ENCODE data around the gene TNNI3.

Gene TNNI3

DNA sequence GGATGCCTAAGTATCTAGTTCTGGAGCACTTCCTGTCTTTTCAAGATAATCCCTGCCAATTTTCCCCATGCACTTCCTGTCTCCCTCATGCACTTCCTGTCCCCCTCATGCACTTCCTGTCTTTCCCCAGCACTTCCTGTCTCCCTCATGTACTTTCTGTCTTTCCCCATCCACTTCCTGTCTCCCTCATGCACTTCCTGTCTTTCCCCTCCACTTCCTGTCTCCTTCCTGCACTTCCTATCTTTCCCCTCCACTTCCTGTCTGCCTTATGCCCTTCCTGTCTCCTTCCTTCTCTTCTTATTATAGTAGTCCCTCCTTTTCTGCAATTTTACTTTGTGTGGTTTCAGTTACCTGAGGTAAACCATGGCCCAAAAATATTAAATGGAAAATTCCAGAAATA lies 5.5 kb downstream of the TNNI3 start:
- no peak for TF ChIP-seq JUND (IDR thresholded peaks at IDR 0.05; ENCODE audit: low read depth)
- in situ Hi-C loops (cut with HindIII; ENCODE audit: low pct_unique_long_range_greater_than_20kb, low sequenced_read_pairs): no loop called here
- peak in 1 of 2 experiments; percentile 46 for DNase-seq (ENCODE audit: low read depth in 1 of 2, low spot score in 1 of 2)

DNA sequence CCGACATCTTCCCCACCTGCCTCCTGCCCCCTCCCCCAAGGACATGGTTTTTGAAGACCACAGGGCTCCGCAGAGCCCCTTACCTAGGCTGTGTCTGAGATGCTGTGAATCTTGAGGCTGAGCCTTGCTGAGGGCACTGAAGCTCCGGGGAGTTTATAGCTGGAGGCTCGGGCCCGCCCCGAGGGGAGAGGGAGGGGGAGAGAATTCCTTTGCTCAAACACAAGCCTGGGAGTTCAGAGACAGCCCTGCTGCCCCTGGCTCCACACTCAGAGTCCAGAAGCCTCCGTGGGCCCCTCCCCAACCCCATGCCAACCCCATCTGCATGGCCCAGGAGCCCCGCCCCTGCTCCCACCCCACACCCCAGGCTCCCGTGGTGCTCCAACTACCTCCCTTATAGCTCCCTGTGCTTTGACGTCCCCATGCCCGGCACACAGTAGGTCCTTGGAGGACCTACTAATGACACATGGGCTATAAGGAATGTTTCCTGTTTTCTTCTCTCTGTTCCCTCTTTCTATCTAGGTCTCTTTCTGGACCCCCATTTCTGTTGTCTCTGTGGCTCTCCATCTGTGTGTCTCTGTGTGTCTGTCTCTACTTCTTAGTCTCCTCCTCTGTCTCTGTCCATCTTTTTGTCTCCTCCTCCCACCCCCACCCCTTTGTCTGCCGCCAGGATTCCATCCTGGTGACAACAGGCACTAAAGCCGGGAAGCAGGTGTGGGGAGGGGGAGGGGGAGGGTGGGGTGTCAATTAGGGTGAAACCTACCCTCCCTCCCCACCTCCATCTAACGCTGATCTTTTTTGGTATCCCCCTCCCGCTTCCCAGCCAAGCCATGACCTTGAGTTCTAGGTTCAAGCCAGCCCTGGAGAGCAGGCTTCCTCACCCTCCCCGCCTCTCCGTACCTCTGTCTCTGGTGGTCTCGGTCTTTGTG lies 8.2 kb downstream of the TNNI3 start, which contains the start of gene TNNT1:
Gene TNNT1 (minus strand): TSS at position 129 of the 926 bp plus-strand sequence. CDS start 2,049 bp downstream, outside the sequence.
- peak in 1 of 2 experiments; percentile 39 for DNase-seq (ENCODE audit: low read depth in 1 of 2, low spot score in 1 of 2)
- no peak for TF ChIP-seq JUND (IDR thresholded peaks at IDR 0.05; ENCODE audit: low read depth)
- in situ Hi-C loops (cut with HindIII; ENCODE audit: low pct_unique_long_range_greater_than_20kb, low sequenced_read_pairs): no loop called here

DNA sequence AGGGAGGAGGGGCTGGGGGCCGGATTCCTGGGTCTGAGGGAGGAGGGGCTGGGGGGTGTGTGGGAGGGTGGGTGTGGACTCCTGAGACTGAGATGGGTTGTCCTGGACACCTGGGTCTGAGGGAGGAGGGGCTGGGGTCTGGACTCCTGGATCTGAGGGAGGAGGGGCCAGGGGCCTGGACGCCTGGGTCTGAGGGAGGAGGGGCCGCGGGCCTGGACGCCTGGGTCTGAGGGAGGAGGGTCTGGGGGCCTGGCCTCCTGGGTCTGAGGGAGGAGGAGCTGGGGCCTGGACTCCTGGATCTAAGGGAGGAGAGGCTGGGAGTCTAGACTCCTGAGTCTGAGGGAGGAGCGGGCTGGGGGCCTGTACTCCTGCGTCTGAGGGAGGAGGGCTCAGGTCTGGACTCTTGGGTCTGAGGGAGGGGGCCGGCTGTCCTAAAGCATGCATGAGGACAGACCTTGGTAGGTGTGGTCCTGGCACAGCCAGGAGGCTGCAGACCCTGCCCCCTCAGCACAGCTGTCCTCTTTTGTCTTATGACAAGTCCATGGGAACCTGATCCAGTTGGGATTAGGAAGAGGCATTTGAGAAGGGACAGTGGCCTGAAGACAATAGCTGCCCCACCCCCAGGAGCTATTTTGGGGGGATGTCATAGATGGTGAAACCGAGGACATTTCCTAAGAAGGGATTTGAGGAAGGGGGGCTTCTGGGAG lies 9.8 kb downstream of the TNNI3 start:
- peak in 1 of 2 experiments; percentile 80 for DNase-seq (ENCODE audit: low read depth in 1 of 2, low spot score in 1 of 2)
- in situ Hi-C loops (cut with HindIII; ENCODE audit: low pct_unique_long_range_greater_than_20kb, low sequenced_read_pairs): no loop called here
- no peak for TF ChIP-seq JUND (IDR thresholded peaks at IDR 0.05; ENCODE audit: low read depth)

DNA sequence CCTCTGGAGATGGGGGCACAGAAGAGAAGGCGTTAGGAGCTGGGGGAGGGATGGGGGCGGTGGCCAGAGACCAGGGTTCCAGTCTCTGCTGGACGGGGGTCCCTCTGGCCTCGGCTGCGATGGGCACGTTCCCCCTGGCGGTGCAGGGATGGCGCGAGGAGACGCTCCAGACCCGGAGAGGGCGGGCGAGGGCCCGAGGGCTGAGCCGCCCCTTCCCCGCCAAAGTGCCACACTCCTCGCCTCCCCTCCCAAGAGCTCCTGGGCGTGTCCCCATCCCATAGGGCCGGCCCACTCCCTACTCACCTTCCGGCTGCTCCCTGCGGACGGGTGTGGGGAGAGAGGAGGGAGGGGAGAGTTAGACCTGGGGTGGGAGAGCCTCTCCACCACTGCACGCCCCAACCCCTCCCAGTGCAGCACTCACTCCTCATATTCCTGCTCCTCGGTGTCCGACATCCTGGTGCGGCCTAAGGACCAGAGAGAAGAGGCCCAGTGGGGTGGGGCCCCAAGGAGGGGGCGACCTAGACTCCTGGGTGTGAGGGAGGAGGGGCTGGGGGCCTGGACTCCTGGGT lies 10.7 kb downstream of the TNNI3 start:
- in situ Hi-C loops (cut with HindIII; ENCODE audit: low pct_unique_long_range_greater_than_20kb, low sequenced_read_pairs): no loop called here
- DNase-seq (ENCODE audit: low read depth in 1 of 2, low spot score in 1 of 2): peak; percentile 56 to 92
- no peak for TF ChIP-seq JUND (IDR thresholded peaks at IDR 0.05; ENCODE audit: low read depth)

DNA sequence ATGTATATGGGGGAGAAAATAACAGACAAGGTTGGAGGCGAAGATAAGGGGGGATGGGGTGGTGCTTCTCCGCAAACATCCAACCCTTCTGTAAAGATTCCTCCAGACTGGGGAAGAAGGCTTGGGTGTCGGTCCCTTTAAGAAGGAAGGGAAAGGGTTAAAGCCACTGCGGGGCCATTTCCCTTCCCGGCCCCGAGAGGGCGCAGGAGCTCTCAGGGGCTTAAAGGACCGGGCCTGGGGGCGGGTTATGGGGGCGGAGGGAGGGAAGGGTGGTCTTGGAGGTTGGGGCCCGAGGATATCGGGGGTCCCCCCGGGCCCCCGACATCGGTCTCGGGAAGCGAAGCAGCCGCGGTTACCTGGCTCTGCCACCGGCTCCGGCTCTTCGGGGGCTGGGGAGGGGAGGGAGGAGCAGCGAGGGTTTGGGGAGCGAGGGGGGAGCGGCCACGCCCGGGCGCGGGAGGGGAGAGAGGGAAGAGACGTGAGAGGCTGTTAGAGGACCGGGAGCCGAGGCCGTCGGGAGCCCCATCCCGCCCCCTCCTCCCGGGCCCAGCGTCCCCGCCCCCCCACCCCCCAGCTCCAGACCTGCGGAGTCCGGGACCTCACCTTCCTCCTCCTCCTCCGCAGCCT lies 11.3 kb downstream of the TNNI3 start:
- in situ Hi-C loops (cut with HindIII; ENCODE audit: low pct_unique_long_range_greater_than_20kb, low sequenced_read_pairs): no loop called here
- peak; percentile 43 to 92 for DNase-seq (ENCODE audit: low read depth in 1 of 2, low spot score in 1 of 2)
- TF ChIP-seq JUND (IDR thresholded peaks at IDR 0.05; ENCODE audit: low read depth): no peak

DNA sequence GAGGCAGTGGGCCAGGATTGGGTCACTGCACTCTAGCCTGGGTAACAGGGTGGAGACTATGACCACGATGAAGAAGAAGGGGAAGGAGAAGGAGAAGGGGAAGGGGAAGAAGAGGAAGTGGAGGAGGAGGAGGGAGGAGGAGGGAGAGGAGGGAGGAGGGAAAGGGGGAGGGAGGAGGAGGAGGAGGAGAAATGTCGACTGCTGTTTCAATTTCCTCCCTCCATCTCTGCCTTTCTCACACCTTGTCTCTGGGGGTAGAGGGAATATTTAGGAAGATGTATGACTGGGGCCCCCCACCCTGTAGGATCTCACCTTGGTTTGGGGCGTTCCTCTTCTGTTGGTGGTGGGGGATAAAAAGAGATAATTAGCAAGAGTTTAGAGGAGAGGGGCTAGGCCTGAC lies 12.3 kb downstream of the TNNI3 start:
- no peak for TF ChIP-seq JUND (IDR thresholded peaks at IDR 0.05; ENCODE audit: low read depth)
- DNase-seq (ENCODE audit: low read depth in 1 of 2, low spot score in 1 of 2): no peak
- in situ Hi-C loops (cut with HindIII; ENCODE audit: low pct_unique_long_range_greater_than_20kb, low sequenced_read_pairs): no loop called here

DNA sequence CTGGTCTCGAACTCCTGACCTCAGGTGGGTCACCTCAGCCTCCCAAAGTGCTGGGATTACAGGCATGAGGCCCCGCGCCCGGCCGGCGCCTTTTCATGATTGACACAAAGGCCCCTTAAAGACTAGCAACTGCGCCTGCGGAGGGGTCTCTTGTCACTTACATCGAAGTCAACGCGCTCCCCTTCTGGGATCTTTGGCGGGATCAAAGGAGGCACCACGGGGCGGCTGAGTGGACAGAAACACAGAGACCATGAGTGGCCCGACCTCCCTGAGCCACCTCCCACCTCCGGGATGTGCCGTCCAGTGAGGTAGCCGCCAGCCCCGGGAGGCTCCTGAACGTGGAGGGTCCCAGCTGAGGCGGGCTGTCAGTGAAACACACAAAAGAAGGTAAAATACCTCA lies 15.8 kb downstream of the TNNI3 start:
- in situ Hi-C loops (cut with HindIII; ENCODE audit: low pct_unique_long_range_greater_than_20kb, low sequenced_read_pairs): no loop called here
- no peak for DNase-seq (ENCODE audit: low read depth in 1 of 2, low spot score in 1 of 2)

DNA sequence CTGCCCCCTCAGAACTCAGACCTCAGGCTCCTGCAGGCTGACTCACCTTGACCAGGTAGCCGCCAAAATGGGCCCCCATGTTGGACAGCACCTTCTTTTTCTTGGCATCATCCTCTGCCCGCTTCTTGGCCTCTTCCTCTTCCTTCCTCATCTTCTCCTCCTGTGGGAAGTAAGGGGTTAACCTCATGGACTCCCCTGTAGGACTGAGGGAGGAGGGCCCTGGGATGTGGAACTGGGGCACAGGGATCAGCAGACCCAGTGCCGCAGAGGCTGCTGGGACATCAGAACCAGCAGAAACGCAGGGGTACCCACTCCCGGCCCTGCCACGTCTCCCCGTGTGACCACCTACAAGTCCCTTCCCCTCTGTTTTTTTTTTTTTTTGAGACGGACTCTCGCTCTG lies 19.6 kb downstream of the TNNI3 start:
- TF ChIP-seq JUND (IDR thresholded peaks at IDR 0.05; ENCODE audit: low read depth): no peak

More for the DNA sequence above, 15.8 kb downstream of the TNNI3 start:
- TF ChIP-seq JUND (IDR thresholded peaks at IDR 0.05; ENCODE audit: low read depth): no peak

DNA sequence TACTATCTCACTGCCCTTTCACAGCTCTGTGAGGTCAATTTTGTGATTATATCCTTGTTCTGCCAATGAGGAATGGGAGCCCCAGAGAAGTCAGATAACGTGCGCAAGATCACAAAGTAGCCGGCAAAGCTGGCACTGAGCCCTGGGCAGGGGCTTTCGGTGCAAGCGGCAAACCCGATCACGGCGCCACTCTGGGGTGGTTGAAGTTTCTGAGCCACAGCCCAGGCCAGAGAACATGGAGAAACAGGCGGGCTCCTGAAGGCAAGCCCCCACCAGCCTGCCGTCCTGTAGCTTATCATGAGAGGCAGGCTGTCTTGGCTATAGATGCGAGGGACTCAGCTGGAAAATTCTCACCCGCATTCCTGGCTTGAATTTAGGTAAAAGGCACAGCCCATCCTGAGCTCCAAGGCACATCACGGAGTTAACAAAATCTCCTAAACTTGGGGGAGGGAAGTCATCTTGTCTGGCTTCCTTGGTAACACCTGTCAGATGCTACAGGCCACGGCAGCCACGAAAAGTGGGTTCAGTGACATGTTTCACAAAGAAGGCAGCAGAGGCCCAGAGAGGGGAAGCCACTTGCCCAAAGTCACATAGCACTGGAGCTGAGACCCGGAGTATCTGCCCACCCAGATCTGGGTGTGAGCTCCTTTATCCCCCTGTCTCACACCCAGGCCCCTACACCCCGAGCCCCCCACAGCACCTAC lies 21.0 kb downstream of the TNNI3 start:
- DNase-seq (ENCODE audit: low read depth in 1 of 2, low spot score in 1 of 2): no peak
- in situ Hi-C loops (cut with HindIII; ENCODE audit: low pct_unique_long_range_greater_than_20kb, low sequenced_read_pairs): no loop called here
- TF ChIP-seq JUND (IDR thresholded peaks at IDR 0.05; ENCODE audit: low read depth): no peak

More for the DNA sequence above, 19.6 kb downstream of the TNNI3 start:
- in situ Hi-C loops (cut with HindIII; ENCODE audit: low pct_unique_long_range_greater_than_20kb, low sequenced_read_pairs): no loop called here
- no peak for DNase-seq (ENCODE audit: low read depth in 1 of 2, low spot score in 1 of 2)

DNA sequence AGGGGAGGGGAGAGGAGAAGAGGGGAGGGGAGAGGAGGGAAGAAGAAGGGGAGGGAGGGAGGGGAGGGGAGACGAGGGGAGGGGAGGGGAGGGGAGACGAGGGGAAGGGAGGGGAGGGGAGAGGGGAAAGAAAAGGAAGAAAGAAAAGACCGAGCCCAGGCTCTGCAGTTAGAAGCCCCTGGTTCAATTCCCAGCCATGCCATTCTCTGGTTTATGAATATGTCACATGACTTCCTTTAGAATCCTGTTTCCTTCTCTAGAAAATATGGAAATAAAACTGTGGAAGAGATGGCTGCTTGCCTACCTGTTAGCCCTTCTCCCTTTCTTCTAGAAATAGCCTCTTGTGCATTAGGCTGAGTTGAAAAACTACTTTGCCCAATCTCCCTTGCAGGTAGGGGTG lies 22.8 kb downstream of the TNNI3 start:
- no peak for TF ChIP-seq JUND (IDR thresholded peaks at IDR 0.05; ENCODE audit: low read depth)
- in situ Hi-C loops (cut with HindIII; ENCODE audit: low pct_unique_long_range_greater_than_20kb, low sequenced_read_pairs): no loop called here
- no peak for DNase-seq (ENCODE audit: low read depth in 1 of 2, low spot score in 1 of 2)

DNA sequence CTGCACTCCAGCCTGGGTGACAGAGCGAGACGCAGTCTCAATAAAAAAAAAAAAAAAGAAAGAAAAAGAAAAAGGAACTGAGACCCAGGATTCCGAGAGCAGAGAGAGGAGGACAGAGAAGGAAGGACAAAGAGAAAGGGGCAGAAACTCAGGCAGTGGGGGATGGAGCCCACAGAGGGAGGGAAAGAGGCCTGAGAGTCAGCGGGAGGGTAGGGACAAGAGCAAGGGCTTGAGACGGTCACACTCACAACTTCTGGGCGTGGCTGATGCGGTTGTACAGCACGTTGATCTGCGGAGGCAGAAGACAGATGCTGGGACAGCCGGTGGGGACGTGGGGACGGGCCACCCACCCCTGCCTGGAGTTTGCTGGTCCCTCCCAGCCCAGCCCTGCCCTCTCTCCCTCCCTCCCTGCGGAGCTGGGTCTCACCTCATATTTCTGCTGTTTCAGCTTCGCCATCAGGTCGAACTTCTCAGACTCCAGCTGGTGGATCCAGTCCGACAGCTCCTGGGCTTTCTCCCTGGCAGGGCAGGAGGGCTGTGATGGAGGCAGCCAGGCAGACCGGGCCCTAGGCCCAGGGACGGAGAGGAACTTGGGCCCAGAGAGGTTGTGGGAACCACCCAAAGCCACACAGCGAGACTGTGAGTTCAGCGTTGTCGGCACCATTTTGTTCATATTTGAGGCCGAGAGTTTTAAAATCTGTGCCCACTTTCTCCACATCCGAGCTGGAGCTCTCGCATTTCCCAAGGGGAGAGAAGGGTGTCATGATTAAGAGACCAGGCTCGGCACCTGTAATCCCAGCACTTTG lies 23.7 kb downstream of the TNNI3 start:
- in situ Hi-C loops (cut with HindIII; ENCODE audit: low pct_unique_long_range_greater_than_20kb, low sequenced_read_pairs): no loop called here
- DNase-seq (ENCODE audit: low read depth in 1 of 2, low spot score in 1 of 2): no peak

More for the DNA sequence above, 23.7 kb downstream of the TNNI3 start:
- no peak for TF ChIP-seq JUND (IDR thresholded peaks at IDR 0.05; ENCODE audit: low read depth)

All from T47D (cell line).